IPS-NIHi7 (cell line): ENCODE measurements around the gene CENPM.

Experiments used
- DNase-seq: peaks from one replicate; pipeline ENCODE4 v3.0.0; 2012; ENCODE audit warnings: mixed read lengths; ENCODE audit errors: extremely low spot score

The CENPM gene

DNA sequence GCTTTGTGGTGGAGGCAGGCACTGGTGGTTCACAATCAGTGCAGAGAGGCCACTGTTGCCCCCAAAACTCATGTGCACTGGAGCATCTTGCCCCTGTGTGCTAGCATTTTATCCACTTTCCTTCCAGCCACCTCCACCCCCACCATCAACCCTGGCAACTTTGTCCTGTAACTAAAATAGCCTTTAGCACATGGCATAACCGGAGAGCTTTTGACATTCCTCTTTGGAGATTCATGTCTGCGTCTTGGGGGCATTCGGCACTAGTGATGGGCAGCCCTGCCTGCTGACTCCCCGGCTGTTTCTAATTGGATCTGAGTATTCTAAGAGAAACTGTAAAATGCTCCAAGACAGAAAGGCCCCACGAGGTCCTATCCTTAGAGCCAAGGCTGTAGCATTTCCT lies 47.8 kb downstream of the CENPM start:
- no peak for DNase-seq

DNA sequence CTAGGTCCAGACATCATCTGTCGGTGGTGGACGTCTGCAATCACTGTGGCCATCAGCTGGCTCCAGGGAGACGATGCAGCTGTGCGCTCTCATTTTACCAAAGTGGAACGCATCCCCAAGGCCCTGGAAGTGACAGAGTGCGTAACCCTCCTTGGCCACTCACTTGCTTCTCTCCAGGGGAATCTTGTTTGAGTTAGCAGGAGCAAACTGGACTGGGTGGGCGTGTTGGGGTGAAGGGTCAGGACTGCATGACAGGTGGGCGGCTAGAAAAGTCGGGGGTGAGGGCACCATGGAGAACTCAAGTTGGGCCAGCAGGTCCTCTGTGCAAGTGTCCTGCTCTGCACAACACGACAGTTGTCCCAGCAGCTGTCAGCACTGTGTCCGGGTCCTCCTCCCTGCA lies 48.3 kb downstream of the CENPM start:
- DNase-seq, result no peak

DNA sequence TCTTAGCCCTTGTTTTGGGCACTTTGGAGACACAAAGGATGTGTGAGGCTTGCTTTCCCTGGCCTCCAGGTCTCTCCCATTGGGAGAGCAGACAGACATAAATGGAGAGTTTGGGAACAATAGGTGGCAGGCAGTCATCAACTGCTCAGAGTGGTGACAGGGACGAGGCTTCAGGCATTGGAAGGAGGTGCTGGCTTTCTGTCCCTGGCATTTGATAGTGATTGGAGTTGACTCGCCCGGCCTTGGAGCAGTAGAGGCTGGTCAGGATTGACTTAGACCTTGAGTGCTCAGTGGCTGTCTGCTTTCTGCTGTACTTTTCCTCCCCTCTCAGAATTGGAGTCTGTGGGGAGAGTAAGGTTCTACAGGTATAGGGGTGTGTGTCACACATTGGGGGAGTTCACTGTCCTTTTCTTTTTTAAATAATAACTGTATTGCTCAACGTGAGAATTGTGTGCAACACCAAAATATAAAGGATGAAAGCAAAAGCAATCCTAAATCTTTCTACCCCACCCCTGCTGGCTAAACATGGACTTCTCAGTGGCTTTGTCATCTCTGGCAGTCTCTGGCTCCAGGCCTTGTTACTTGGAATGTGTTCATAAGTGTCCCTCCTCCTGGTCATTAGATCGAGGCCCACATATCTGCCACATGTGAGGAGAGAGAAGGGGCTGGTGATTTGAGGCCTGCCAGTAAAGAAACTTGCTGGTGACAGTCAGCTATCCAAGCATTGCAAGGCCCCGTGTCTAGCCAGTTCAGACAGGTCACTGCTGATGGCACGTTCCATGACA lies 53.2 kb downstream of the CENPM start:
- no peak for DNase-seq

DNA sequence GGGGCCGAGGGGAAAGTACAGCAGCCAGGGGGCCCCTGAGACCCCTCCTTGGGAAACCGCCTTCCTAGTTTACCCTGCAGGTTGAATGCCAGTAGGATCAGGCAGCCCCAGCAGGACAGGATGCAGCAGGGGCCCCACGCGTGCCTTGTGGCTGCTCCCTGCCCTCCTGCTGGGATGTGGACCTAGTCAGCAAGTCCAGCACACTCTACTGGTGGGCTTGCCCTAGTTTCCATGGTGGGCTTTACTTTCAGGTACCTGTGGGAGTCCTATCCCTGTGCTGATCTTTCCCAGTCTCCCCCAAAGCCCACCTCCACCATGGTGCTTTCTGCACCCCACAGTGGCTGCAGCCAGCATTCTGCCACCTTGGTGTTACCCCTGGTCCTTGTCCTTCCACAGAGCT lies 54.2 kb downstream of the CENPM start:
- no peak for DNase-seq

DNA sequence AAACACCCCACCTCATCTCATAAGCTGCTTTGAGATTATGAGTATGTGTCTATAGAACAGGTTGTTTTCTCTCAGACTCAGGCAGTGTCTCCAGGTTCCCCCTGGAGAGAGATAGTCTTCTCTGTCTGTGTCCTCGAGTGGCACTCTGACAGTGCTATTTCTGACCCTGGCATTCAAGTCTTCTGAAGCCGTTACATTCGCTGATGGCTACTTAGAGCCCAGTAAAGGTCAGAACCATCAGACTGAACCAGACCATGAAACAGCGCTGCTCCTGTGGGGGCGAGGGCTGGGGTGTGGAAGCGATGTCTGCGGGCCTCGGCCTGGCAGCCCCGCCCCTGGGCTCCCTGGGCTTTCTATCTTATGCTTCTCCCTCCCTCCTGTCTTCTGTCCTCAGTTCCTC lies 55.5 kb downstream of the CENPM start:
- DNase-seq, result no peak
